HAP-1 (cell line): Measurements from ENCODE around the gene TMEM247.

Source experiments
- DNase-seq, 2 experiments: peaks; one replicate each; pipeline ENCODE4 v3.0.0-alpha.2; 2016 to 2020; ENCODE audit warnings: low spot score in 2 of 2
- H3K27me3 ChIP-seq: fragments of 250-450 bp; sonication (Bioruptor Pico); 2 replicates; pipeline ENCODE4 v1.5.1; 2020; ENCODE audit warnings: low read depth, mild to moderate bottlenecking, moderate library complexity
- H3K36me3 ChIP-seq: fragments of 250-450 bp; sonication (Bioruptor Pico); replicated peaks from 2 replicates; pipeline ENCODE4 v1.5.1; 2020; ENCODE audit warnings: mild to moderate bottlenecking
- H3K4me1 ChIP-seq: fragments of 250-450 bp; sonication (Bioruptor Pico); 2 replicates; pipeline ENCODE4 v1.5.1; 2020; ENCODE audit warnings: mild to moderate bottlenecking
- H3K4me3 ChIP-seq: fragments of 250-450 bp; sonication (Bioruptor Pico); 2 replicates; pipeline ENCODE4 v1.5.1; 2020; ENCODE audit warnings: mild to moderate bottlenecking, moderate library complexity
- H3K9me3 ChIP-seq: fragments of 250-450 bp; sonication (Bioruptor Pico); 2 replicates; pipeline ENCODE4 v1.5.1; 2020; ENCODE audit warnings: mild to moderate bottlenecking, moderate library complexity
- in situ Hi-C: fragments of 300-500 bp; cut with MboI; formaldehyde crosslinking; loops from 3 replicates; pipeline ENCODE4 v1.14.3; 2020; ENCODE audit warnings: low sequenced_read_pairs, inconsistent platforms, mixed read lengths

Gene TMEM247

GRCh38 chr2:46479265-46479664 is at the start of gene TMEM247:
Gene TMEM247 (plus strand): TSS chr2:46479565.
- no peak within 1 kb of the TSS for H3K4me3 ChIP-seq
- no peak for DNase-seq
- peaks cover 4% of the 10 kb centered on the region; the same call in 1 of the 2 replicates for H3K27me3 ChIP-seq
- H3K9me3 ChIP-seq: peaks cover 5% of the 10 kb centered on the region; the same call in 1 of the 2 replicates
- in situ Hi-C loops: no loop called here
- no peaks in the 10 kb centered on the region for H3K36me3 ChIP-seq
- peaks cover 9% of the 10 kb centered on the region for H3K4me1 ChIP-seq

GRCh38 chr2:46430413-46430812 is 49.0 kb upstream of the TMEM247 start:
- in situ Hi-C loops: no loop called here
- no peak for DNase-seq

GRCh38 chr2:46430992-46431391 is 48.4 kb upstream of the TMEM247 start:
- Histone ChIP-seq H3K4me3 (no peak overlapping the region), H3K9me3 (no peaks in the 10 kb centered on the region), H3K36me3 (no peaks in the 10 kb centered on the region), H3K27me3 (no peaks in the 10 kb centered on the region), H3K4me1 (no peaks in the 10 kb centered on the region)
- in situ Hi-C loops: no loop called here
- DNase-seq: no peak

More at GRCh38 chr2:46430413-46430812, 49.0 kb upstream of the TMEM247 start:
- Histone ChIP-seq H3K9me3 (no peaks in the 10 kb centered on the region), H3K36me3 (no peaks in the 10 kb centered on the region), H3K27me3 (no peaks in the 10 kb centered on the region), H3K4me3 (no peak overlapping the region), H3K4me1 (no peaks in the 10 kb centered on the region)

GRCh38 chr2:46431481-46432235 is 47.7 kb upstream of the TMEM247 start:
- H3K36me3 ChIP-seq: no peaks in the 10 kb centered on the region
- DNase-seq: no peak
- no peaks in the 10 kb centered on the region for H3K27me3 ChIP-seq
- no peaks in the 10 kb centered on the region for H3K4me1 ChIP-seq
- in situ Hi-C loops: no loop called here
- H3K9me3 ChIP-seq: no peaks in the 10 kb centered on the region
- no peak overlapping the region for H3K4me3 ChIP-seq

GRCh38 chr2:46434851-46435273 is 44.5 kb upstream of the TMEM247 start:
- no peaks in the 10 kb centered on the region for H3K4me1 ChIP-seq
- DNase-seq: no peak
- in situ Hi-C loops: no loop called here

GRCh38 chr2:46435353-46435752 is 44.0 kb upstream of the TMEM247 start:
- Histone ChIP-seq H3K36me3 (no peaks in the 10 kb centered on the region), H3K4me1 (no peaks in the 10 kb centered on the region), H3K4me3 (no peak overlapping the region), H3K9me3 (no peaks in the 10 kb centered on the region), H3K27me3 (no peaks in the 10 kb centered on the region; the same call in 1 of the 2 replicates)
- DNase-seq: no peak
- in situ Hi-C loops: no loop called here

More at GRCh38 chr2:46434851-46435273, 44.5 kb upstream of the TMEM247 start:
- no peak overlapping the region for H3K4me3 ChIP-seq
- H3K9me3 ChIP-seq: no peaks in the 10 kb centered on the region
- H3K36me3 ChIP-seq: no peaks in the 10 kb centered on the region
- no peaks in the 10 kb centered on the region; the same call in 1 of the 2 replicates for H3K27me3 ChIP-seq

- Histone ChIP-seq H3K27me3 (no peaks in the 10 kb centered on the region; the same call in 1 of the 2 replicates), H3K4me1 (no peaks in the 10 kb centered on the region), H3K9me3 (no peaks in the 10 kb centered on the region), H3K4me3 (no peak overlapping the region), H3K36me3 (no peaks in the 10 kb centered on the region)
- in situ Hi-C loops: no loop called here
- DNase-seq: no peak
Measured at GRCh38 chr2:46435796-46436360, 43.5 kb upstream of the TMEM247 start.

- no peaks in the 10 kb centered on the region for H3K4me1 ChIP-seq
- in situ Hi-C loops: no loop called here
- no peaks in the 10 kb centered on the region; the same call in 1 of the 2 replicates for H3K27me3 ChIP-seq
- H3K4me3 ChIP-seq: no peak overlapping the region
- H3K36me3 ChIP-seq: no peaks in the 10 kb centered on the region
- no peak for DNase-seq
- no peaks in the 10 kb centered on the region for H3K9me3 ChIP-seq
Measured at GRCh38 chr2:46436800-46437199, 42.6 kb upstream of the TMEM247 start.

GRCh38 chr2:46438102-46438501 is 41.3 kb upstream of the TMEM247 start:
- no peaks in the 10 kb centered on the region; the same call in 1 of the 2 replicates for H3K27me3 ChIP-seq
- H3K9me3 ChIP-seq: no peaks in the 10 kb centered on the region
- no peak overlapping the region for H3K4me3 ChIP-seq
- H3K4me1 ChIP-seq: no peaks in the 10 kb centered on the region
- no peak for DNase-seq
- in situ Hi-C loops: no loop called here
- H3K36me3 ChIP-seq: no peaks in the 10 kb centered on the region

GRCh38 chr2:46438794-46439193 is 40.6 kb upstream of the TMEM247 start:
- no peaks in the 10 kb centered on the region; the same call in 1 of the 2 replicates for H3K27me3 ChIP-seq
- no peak overlapping the region for H3K4me3 ChIP-seq
- H3K9me3 ChIP-seq: no peaks in the 10 kb centered on the region
- no peaks in the 10 kb centered on the region for H3K36me3 ChIP-seq
- in situ Hi-C loops: no loop called here
- H3K4me1 ChIP-seq: no peaks in the 10 kb centered on the region
- DNase-seq: no peak

GRCh38 chr2:46439582-46439981 is 39.8 kb upstream of the TMEM247 start:
- H3K4me1 ChIP-seq: no peaks in the 10 kb centered on the region
- H3K9me3 ChIP-seq: no peaks in the 10 kb centered on the region
- in situ Hi-C loops: no loop called here
- H3K4me3 ChIP-seq: no peak overlapping the region
- H3K27me3 ChIP-seq: no peaks in the 10 kb centered on the region; the same call in 1 of the 2 replicates
- no peak for DNase-seq
- no peaks in the 10 kb centered on the region for H3K36me3 ChIP-seq

- no peaks in the 10 kb centered on the region for H3K4me1 ChIP-seq
- no peak for DNase-seq
- in situ Hi-C loops: no loop called here
- H3K36me3 ChIP-seq: no peaks in the 10 kb centered on the region
- H3K4me3 ChIP-seq: no peak overlapping the region
- no peaks in the 10 kb centered on the region; the same call in 1 of the 2 replicates for H3K27me3 ChIP-seq
- H3K9me3 ChIP-seq: no peaks in the 10 kb centered on the region
Measured at GRCh38 chr2:46441838-46442712, 37.3 kb upstream of the TMEM247 start.

GRCh38 chr2:46444732-46445131 is 34.6 kb upstream of the TMEM247 start:
- Histone ChIP-seq H3K4me3 (no peak overlapping the region), H3K27me3 (no peaks in the 10 kb centered on the region), H3K36me3 (no peaks in the 10 kb centered on the region), H3K9me3 (no peaks in the 10 kb centered on the region), H3K4me1 (no peaks in the 10 kb centered on the region)
- no peak for DNase-seq
- in situ Hi-C loops: no loop called here
